ENCODE measurements around the gene TROAP.
A peak's percentile ranks its signal among the peaks of the same experiment; 100 is the strongest.
"Not testable (repeated sequence)": the region's sequence is repeated elsewhere in the genome, so short reads cannot be mapped to it uniquely, and the experiment has no call there.

Gene TROAP

DNA sequence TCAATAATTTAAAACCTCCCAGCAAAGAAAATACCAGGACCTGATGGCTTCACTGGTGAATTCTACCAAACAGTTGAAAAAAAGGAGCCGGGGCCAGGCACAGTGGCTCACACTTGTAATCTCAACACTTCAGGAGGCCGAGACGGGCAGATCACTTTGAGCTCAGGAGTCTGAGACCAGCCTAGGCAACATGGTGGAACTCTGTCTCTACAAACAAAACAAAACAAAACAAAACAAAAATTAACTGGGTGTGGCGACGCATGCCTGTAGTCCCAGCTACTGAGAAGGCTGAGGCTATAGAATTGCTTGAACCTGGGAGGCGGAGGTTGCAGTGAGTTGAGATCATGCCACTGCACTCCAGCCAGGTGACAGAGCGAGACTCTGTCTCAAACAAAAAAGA is 13.7 kb upstream of the TROAP start:
- no CpG with 5 or more reads among the region's 7 CpGs for WGBS (ENCODE audit: insufficient coverage, insufficient read length)
- Histone ChIP-seq H3K4me1 (ENCODE audit: control insufficient read depth, insufficient read depth, low read length) (no peaks in the 10 kb centered on the region), H3K27ac (ENCODE audit: low read length) (no peak overlapping the region), H3K27me3 (ENCODE audit: control insufficient read depth, insufficient read depth, low read length) (no peaks in the 10 kb centered on the region), H3K4me3 (ENCODE audit: low read length) (no peak overlapping the region), H3K9me3 (ENCODE audit: control insufficient read depth, insufficient read depth, low read length) (no peaks in the 10 kb centered on the region), H3K36me3 (ENCODE audit: control insufficient read depth, insufficient read depth, low read length) (no peaks in the 10 kb centered on the region)
- no peak for DNase-seq (ENCODE audit: low read depth, low spot score)

GRCh38 chr12:49310451-49311000 is 12.5 kb upstream of the TROAP start:
- H3K9me3 ChIP-seq (ENCODE audit: control insufficient read depth, insufficient read depth, low read length); H3K27ac ChIP-seq (ENCODE audit: low read length); DNase-seq (ENCODE audit: low read depth, low spot score); H3K27me3 ChIP-seq (ENCODE audit: control insufficient read depth, insufficient read depth, low read length); H3K4me3 ChIP-seq (ENCODE audit: low read length); H3K36me3 ChIP-seq (ENCODE audit: control insufficient read depth, insufficient read depth, low read length); H3K4me1 ChIP-seq (ENCODE audit: control insufficient read depth, insufficient read depth, low read length): not testable (repeated sequence)
- no CpG with 5 or more reads among the region's 3 CpGs for WGBS (ENCODE audit: insufficient coverage, insufficient read length)

GRCh38 chr12:49314811-49315210 is 8.2 kb upstream of the TROAP start:
- H3K4me3 ChIP-seq (ENCODE audit: low read length), result no peak overlapping the region
- H3K4me1 ChIP-seq (ENCODE audit: control insufficient read depth, insufficient read depth, low read length), result no peaks in the 10 kb centered on the region
- no CpG with 5 or more reads among the region's 1 CpG for WGBS (ENCODE audit: insufficient coverage, insufficient read length)
- H3K36me3 ChIP-seq (ENCODE audit: control insufficient read depth, insufficient read depth, low read length), result no peaks in the 10 kb centered on the region
- DNase-seq (ENCODE audit: low read depth, low spot score), result no peak
- H3K27me3 ChIP-seq (ENCODE audit: control insufficient read depth, insufficient read depth, low read length), result no peaks in the 10 kb centered on the region
- H3K27ac ChIP-seq (ENCODE audit: low read length), result no peak overlapping the region
- no peaks in the 10 kb centered on the region for H3K9me3 ChIP-seq (ENCODE audit: control insufficient read depth, insufficient read depth, low read length)

- H3K27ac ChIP-seq (ENCODE audit: low read length); DNase-seq (ENCODE audit: low read depth, low spot score); H3K4me3 ChIP-seq (ENCODE audit: low read length); H3K27me3 ChIP-seq (ENCODE audit: control insufficient read depth, insufficient read depth, low read length); H3K36me3 ChIP-seq (ENCODE audit: control insufficient read depth, insufficient read depth, low read length); H3K4me1 ChIP-seq (ENCODE audit: control insufficient read depth, insufficient read depth, low read length); H3K9me3 ChIP-seq (ENCODE audit: control insufficient read depth, insufficient read depth, low read length): not testable (repeated sequence)
- no CpG with 5 or more reads among the region's 10 CpGs for WGBS (ENCODE audit: insufficient coverage, insufficient read length)
Observed at GRCh38 chr12:49317118-49317517, 5.9 kb upstream of the TROAP start.

DNA sequence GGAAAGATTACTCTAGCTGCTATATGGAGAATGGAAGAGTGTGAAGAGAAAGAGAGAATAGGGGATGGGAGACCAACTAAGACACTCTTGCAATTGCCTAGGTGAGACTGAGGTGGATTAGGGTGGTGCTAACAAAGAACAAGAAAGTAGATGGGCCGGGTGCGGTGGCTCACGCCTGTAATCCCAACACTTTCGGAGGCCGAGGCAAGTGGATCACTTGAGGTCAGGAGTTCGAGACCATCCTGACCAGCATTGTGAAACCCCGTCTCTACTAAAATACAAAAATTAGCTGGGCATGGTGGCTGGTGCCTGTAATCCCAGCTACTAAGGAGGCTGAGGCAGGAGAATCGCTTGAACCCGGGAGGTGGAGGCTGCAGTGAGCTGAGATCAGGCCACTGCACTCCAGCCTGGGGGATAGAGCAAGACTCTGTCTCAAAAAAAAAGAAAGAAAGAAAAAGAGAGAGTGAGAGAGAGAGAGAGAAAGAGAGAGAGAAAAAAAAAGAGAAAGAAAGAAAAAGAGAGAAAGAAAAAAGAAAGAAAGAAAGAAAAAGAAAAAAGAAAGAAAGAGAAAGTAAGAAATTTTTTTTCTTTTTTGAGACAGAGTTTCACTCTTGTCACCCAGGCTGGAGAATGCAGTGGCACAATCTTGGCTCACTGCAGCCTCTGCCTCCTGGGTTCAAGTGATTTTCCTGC is 2.5 kb upstream of the TROAP start:
- not testable (repeated sequence) for DNase-seq (ENCODE audit: low read depth, low spot score); H3K4me1 ChIP-seq (ENCODE audit: control insufficient read depth, insufficient read depth, low read length); H3K36me3 ChIP-seq (ENCODE audit: control insufficient read depth, insufficient read depth, low read length); H3K4me3 ChIP-seq (ENCODE audit: low read length); H3K27me3 ChIP-seq (ENCODE audit: control insufficient read depth, insufficient read depth, low read length); H3K27ac ChIP-seq (ENCODE audit: low read length); H3K9me3 ChIP-seq (ENCODE audit: control insufficient read depth, insufficient read depth, low read length)
- no CpG with 5 or more reads among the region's 9 CpGs for WGBS (ENCODE audit: insufficient coverage, insufficient read length)

GRCh38 chr12:49322367-49322707 is 718 bp upstream of the TROAP start:
- no peak overlapping the region for H3K27ac ChIP-seq (ENCODE audit: low read length)
- DNase-seq (ENCODE audit: low read depth, low spot score), result no peak
- H3K4me1 ChIP-seq (ENCODE audit: control insufficient read depth, insufficient read depth, low read length), result 0 out of 2 replicates have a peak, but pooled peaks cover 1% of the 10 kb centered on the region
- WGBS (ENCODE audit: insufficient coverage, insufficient read length), result no CpG with 5 or more reads among the region's 12 CpGs
- H3K36me3 ChIP-seq (ENCODE audit: control insufficient read depth, insufficient read depth, low read length), result peaks cover 12% of the 10 kb centered on the region
- peak overlapping the region; percentile 66; the same call in 1 of the 2 replicates for H3K4me3 ChIP-seq (ENCODE audit: low read length)
- H3K27me3 ChIP-seq (ENCODE audit: control insufficient read depth, insufficient read depth, low read length), result no peaks in the 10 kb centered on the region
- no peaks in the 10 kb centered on the region for H3K9me3 ChIP-seq (ENCODE audit: control insufficient read depth, insufficient read depth, low read length)

DNA sequence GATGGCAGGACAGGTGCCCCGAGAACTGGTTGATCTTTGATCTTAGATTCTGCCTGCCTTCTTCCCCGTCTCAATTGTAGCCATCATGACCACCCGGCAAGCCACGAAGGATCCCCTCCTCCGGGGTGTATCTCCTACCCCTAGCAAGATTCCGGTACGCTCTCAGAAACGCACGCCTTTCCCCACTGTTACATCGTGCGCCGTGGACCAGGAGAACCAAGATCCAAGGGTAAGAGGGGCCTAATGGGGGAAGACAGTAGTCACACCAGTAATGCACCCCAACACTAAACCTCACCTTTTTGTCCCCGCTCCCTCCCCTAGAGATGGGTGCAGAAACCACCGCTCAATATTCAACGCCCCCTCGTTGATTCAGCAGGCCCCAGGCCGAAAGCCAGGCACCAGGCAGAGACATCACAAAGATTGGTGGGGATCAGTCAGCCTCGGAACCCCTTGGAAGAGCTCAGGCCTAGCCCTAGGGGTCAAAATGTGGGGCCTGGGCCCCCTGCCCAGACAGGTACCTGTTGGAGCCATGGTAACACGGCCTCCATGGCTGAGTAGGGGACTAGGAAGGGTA is 556 bp downstream of the TROAP start:
- H3K27me3 ChIP-seq (ENCODE audit: control insufficient read depth, insufficient read depth, low read length), result no peaks in the 10 kb centered on the region
- no peak overlapping the region for H3K27ac ChIP-seq (ENCODE audit: low read length)
- peaks cover 13% of the 10 kb centered on the region for H3K36me3 ChIP-seq (ENCODE audit: control insufficient read depth, insufficient read depth, low read length)
- no CpG with 5 or more reads among the region's 19 CpGs for WGBS (ENCODE audit: insufficient coverage, insufficient read length)
- H3K4me3 ChIP-seq (ENCODE audit: low read length), result peak overlapping the region; percentile 68; the same call in 1 of the 2 replicates
- no peak for DNase-seq (ENCODE audit: low read depth, low spot score)
- H3K4me1 ChIP-seq (ENCODE audit: control insufficient read depth, insufficient read depth, low read length), result 0 out of 2 replicates have a peak, but pooled peaks cover 1% of the 10 kb centered on the region
- no peaks in the 10 kb centered on the region for H3K9me3 ChIP-seq (ENCODE audit: control insufficient read depth, insufficient read depth, low read length)

DNA sequence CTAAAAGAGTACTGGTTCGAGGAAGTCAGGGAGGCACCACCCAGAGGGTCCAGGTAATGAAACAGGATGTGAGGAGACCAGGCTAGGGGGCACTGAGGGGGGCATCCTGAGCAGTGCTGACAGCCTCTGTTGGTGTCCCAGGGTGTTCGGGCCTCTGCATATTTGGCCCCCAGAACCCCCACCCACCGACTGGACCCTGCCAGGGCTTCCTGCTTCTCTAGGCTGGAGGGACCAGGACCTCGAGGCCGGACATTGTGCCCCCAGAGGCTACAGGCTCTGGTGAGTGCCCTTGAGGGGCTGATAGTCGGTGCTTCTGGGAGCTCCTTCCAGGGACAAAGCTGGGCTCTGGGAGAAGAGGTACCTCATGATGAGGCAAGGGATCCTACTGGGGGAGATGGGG is 2.6 kb downstream of the TROAP start:
- H3K36me3 ChIP-seq (ENCODE audit: control insufficient read depth, insufficient read depth, low read length), result peaks cover 24% of the 10 kb centered on the region
- H3K27ac ChIP-seq (ENCODE audit: low read length), result no peak overlapping the region
- 0 out of 2 replicates have a peak, but pooled peaks cover 1% of the 10 kb centered on the region for H3K4me1 ChIP-seq (ENCODE audit: control insufficient read depth, insufficient read depth, low read length)
- H3K4me3 ChIP-seq (ENCODE audit: low read length), result no peak overlapping the region
- H3K9me3 ChIP-seq (ENCODE audit: control insufficient read depth, insufficient read depth, low read length), result no peaks in the 10 kb centered on the region
- no peaks in the 10 kb centered on the region for H3K27me3 ChIP-seq (ENCODE audit: control insufficient read depth, insufficient read depth, low read length)
- no CpG with 5 or more reads among the region's 6 CpGs for WGBS (ENCODE audit: insufficient coverage, insufficient read length)
- no peak for DNase-seq (ENCODE audit: low read depth, low spot score)

DNA sequence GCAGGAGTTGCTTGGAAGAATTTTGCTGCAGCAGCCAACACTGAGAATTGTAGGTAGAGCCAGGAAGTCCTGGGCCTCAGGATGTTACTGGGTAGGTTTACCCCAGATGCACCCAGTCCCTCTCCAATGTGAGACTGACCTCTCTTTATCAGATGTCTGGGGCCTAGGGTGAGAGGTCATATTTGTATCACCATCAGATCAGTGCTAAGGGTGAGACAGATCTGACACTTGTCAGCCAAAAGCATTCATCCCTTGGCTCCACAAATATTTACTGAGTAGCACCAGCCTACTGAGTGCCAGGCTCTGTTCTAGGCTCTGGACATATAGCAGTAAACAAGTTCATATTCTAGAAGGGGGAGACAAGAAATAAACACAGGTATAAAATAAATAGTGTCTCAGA is 4.3 kb downstream of the TROAP start:
- H3K4me3 ChIP-seq (ENCODE audit: low read length), result no peak overlapping the region
- no peaks in the 10 kb centered on the region for H3K4me1 ChIP-seq (ENCODE audit: control insufficient read depth, insufficient read depth, low read length)
- no peaks in the 10 kb centered on the region for H3K9me3 ChIP-seq (ENCODE audit: control insufficient read depth, insufficient read depth, low read length)
- H3K36me3 ChIP-seq (ENCODE audit: control insufficient read depth, insufficient read depth, low read length), result peaks cover 28% of the 10 kb centered on the region
- no peak for DNase-seq (ENCODE audit: low read depth, low spot score)
- no peak overlapping the region for H3K27ac ChIP-seq (ENCODE audit: low read length)
- peaks cover 7% of the 10 kb centered on the region; the same call in 1 of the 2 replicates for H3K27me3 ChIP-seq (ENCODE audit: control insufficient read depth, insufficient read depth, low read length)

GRCh38 chr12:49327887-49328286 is 4.8 kb downstream of the TROAP start:
- DNase-seq (ENCODE audit: low read depth, low spot score), result no peak
- WGBS (ENCODE audit: insufficient coverage, insufficient read length), result no CpG with 5 or more reads among the region's 2 CpGs
- no peaks in the 10 kb centered on the region for H3K9me3 ChIP-seq (ENCODE audit: control insufficient read depth, insufficient read depth, low read length)
- H3K4me1 ChIP-seq (ENCODE audit: control insufficient read depth, insufficient read depth, low read length), result no peaks in the 10 kb centered on the region
- H3K36me3 ChIP-seq (ENCODE audit: control insufficient read depth, insufficient read depth, low read length), result peaks cover 28% of the 10 kb centered on the region
- H3K4me3 ChIP-seq (ENCODE audit: low read length), result no peak overlapping the region
- H3K27me3 ChIP-seq (ENCODE audit: control insufficient read depth, insufficient read depth, low read length), result peaks cover 11% of the 10 kb centered on the region; the same call in 1 of the 2 replicates
- no peak overlapping the region for H3K27ac ChIP-seq (ENCODE audit: low read length)

DNA sequence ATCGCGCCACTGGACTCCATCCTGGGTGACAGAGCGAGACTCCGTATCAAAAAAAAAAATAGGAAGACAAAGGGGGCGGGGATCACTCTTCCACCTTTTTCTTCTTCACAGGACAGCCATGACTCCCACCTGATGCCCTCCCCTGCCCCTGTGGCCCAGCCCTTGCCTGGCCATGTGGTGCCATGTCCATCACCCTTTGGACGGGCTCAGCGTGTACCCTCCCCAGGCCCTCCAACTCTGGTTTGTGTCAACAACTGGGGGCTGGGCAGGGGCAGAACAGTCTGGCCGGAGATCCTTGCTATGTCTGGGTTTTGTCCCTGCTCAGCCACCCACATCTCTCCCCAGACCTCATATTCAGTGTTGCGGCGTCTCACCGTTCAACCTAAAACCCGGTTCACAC is 5.8 kb downstream of the TROAP start:
- Histone ChIP-seq H3K36me3 (ENCODE audit: control insufficient read depth, insufficient read depth, low read length) (peaks cover 28% of the 10 kb centered on the region), H3K27ac (ENCODE audit: low read length) (no peak overlapping the region), H3K27me3 (ENCODE audit: control insufficient read depth, insufficient read depth, low read length) (peaks cover 20% of the 10 kb centered on the region; the same call in 1 of the 2 replicates), H3K9me3 (ENCODE audit: control insufficient read depth, insufficient read depth, low read length) (no peaks in the 10 kb centered on the region), H3K4me1 (ENCODE audit: control insufficient read depth, insufficient read depth, low read length) (no peaks in the 10 kb centered on the region), H3K4me3 (ENCODE audit: low read length) (no peak overlapping the region)
- no peak for DNase-seq (ENCODE audit: low read depth, low spot score)
- whole genome bisulfite sequencing (ENCODE audit: insufficient coverage, insufficient read length), result no CpG with 5 or more reads among the region's 12 CpGs
